CD14-positive monocyte (primary cell): ENCODE results near the gene CDHR5. TPM values are rescaled to one million over a fixed set of nuclear protein-coding genes. Genes with fewer than 3 reads are reported as not detected.
A peak's percentile ranks its signal among the peaks of the same experiment; 100 is the strongest.

Experiments used
- DNase-seq, 3 donors: peaks; one replicate each; pipeline ENCODE4 v3.0.0-alpha.2; 2011 to 2022
- H2AFZ ChIP-seq: 2 replicates; pipeline ENCODE4 v1.6.0; 2012; ENCODE audit warnings: mild to moderate bottlenecking, low read depth, low read length, inconsistent platforms; ENCODE audit not compliant: insufficient read depth, poor library complexity, severe bottlenecking
- H3K27ac ChIP-seq, 2 donors: 1 replicate in 1 of 2; 2 replicates in 1 of 2; pipeline ENCODE4 v1.5.1; 2012 to 2013; ENCODE audit warnings: low read length in 2 of 2, control low read depth in 1 of 2, inconsistent platforms in 1 of 2, low read depth in 1 of 2, mild to moderate bottlenecking in 1 of 2
- H3K27me3 ChIP-seq, 2 donors: one replicate each; pipeline versions ENCODE4 v1.6.0 to v1.6.1; 2011 to 2013; ENCODE audit warnings: low read length in 2 of 2; ENCODE audit not compliant: control insufficient read depth in 2 of 2, insufficient read depth in 2 of 2
- H3K36me3 ChIP-seq, 2 donors: replicated peaks in 1 of 2; 1 replicate in 1 of 2; 2 replicates in 1 of 2; pipeline versions ENCODE4 v1.5.1 to v1.6.1; 2012 to 2013; ENCODE audit warnings: low read length in 2 of 2, control low read depth in 1 of 2, inconsistent platforms in 1 of 2, mild to moderate bottlenecking in 1 of 2; ENCODE audit not compliant: insufficient read depth in 2 of 2, control insufficient read depth in 1 of 2
- H3K4me1 ChIP-seq, 2 donors: 1 replicate in 1 of 2; 2 replicates in 1 of 2; pipeline versions ENCODE4 v1.5.1 to v1.6.1; 2012 to 2013; ENCODE audit warnings: low read length in 2 of 2, control low read depth in 1 of 2, inconsistent platforms in 1 of 2, mild to moderate bottlenecking in 1 of 2, moderate library complexity in 1 of 2; ENCODE audit not compliant: insufficient read depth in 2 of 2, control insufficient read depth in 1 of 2
- H3K4me2 ChIP-seq: replicated peaks from 2 replicates; pipeline ENCODE3; 2012; ENCODE audit warnings: low read length, moderate library complexity, mild to moderate bottlenecking; ENCODE audit not compliant: poor library complexity, severe bottlenecking; ENCODE audit errors: extremely low read depth
- H3K4me3 ChIP-seq, 3 experiments: fragments of 200-600 bp in 1 of 3; sonication (generic) in 1 of 3; replicated peaks in 1 of 3; 1 replicate in 2 of 3; 2 replicates in 1 of 3; pipeline ENCODE4 v1.5.1; 2011 to 2013; ENCODE audit warnings: low read length in 3 of 3, mild to moderate bottlenecking in 3 of 3, control low read depth in 2 of 3, low read depth in 2 of 3, inconsistent platforms in 1 of 3, moderate library complexity in 1 of 3
- H3K79me2 ChIP-seq: 2 replicates; pipeline ENCODE4 v1.6.0; 2012; ENCODE audit warnings: mild to moderate bottlenecking, control low read depth, inconsistent platforms, low read length, moderate library complexity; ENCODE audit not compliant: insufficient read depth
- H3K9ac ChIP-seq: 2 replicates; pipeline ENCODE4 v1.6.0; 2017; ENCODE audit warnings: low read length, mild to moderate bottlenecking; ENCODE audit not compliant: insufficient read depth, poor library complexity, severe bottlenecking
- H3K9me3 ChIP-seq, 2 donors: replicated peaks in 1 of 2; 1 replicate in 1 of 2; 2 replicates in 1 of 2; pipeline versions ENCODE4 v1.5.1 to v1.6.1; 2012 to 2013; ENCODE audit warnings: low read length in 2 of 2, control low read depth in 1 of 2; ENCODE audit not compliant: control insufficient read depth in 1 of 2, insufficient read depth in 1 of 2
- H4K20me1 ChIP-seq: 2 replicates; pipeline ENCODE4 v1.6.0; 2012; ENCODE audit warnings: mild to moderate bottlenecking, low read length, control low read depth, moderate library complexity; ENCODE audit not compliant: insufficient read depth
- H3K27ac Mint-ChIP-seq, 7 donors: one replicate each; pipeline ENCODE4 v1.8.0; 2020; ENCODE audit warnings: mild to moderate bottlenecking in 7 of 7, mixed read lengths in 7 of 7, moderate library complexity in 6 of 7, inconsistent platforms in 2 of 7
- H3K27me3 Mint-ChIP-seq, 3 donors: one replicate each; pipeline ENCODE4 v1.8.0; 2021 to 2022; ENCODE audit warnings: low read depth in 3 of 3, mild to moderate bottlenecking in 3 of 3, mixed read lengths in 3 of 3, moderate library complexity in 3 of 3, inconsistent platforms in 1 of 3
- H3K36me3 Mint-ChIP-seq, 2 donors: one replicate each; pipeline ENCODE4 v1.8.0; 2020; ENCODE audit warnings: mixed read lengths in 2 of 2, inconsistent platforms in 1 of 2, mild to moderate bottlenecking in 1 of 2
- H3K4me1 Mint-ChIP-seq: one replicate; pipeline ENCODE4 v1.8.0; 2020; ENCODE audit warnings: mild to moderate bottlenecking, mixed read lengths
- H3K4me3 Mint-ChIP-seq, 2 donors: one replicate each; pipeline ENCODE4 v1.8.0; 2020; ENCODE audit warnings: mild to moderate bottlenecking in 2 of 2, mixed read lengths in 2 of 2, moderate library complexity in 1 of 2
- H3K9me3 Mint-ChIP-seq, 7 donors: one replicate each; pipeline ENCODE4 v1.8.0; 2020 to 2022; ENCODE audit warnings: mixed read lengths in 7 of 7, mild to moderate bottlenecking in 6 of 7, moderate library complexity in 6 of 7, inconsistent platforms in 2 of 7
- WGBS: methylation state at CpG from one replicate; pipeline ENCODE4 v1.1.5; 2013; ENCODE audit warnings: missing lambda C conversion rate; ENCODE audit not compliant: insufficient coverage; 5-methylcytosine and 5-hydroxymethylcytosine counted together
- intact Hi-C, 2 donors: fragments of 100-400 bp; cut with micrococcal nuclease; formaldehyde crosslinking; loops; one replicate each; pipeline versions ENCODE4 v1.15.0 to v1.15.1; 2023
- polyA plus RNA-seq, 3 donors: library from polyadenylated mRNA; depleted of rRNA in 1 of 3; unstranded in 2 of 3; stranded (reverse) in 1 of 3; fragments of 300-500 nt in 2 of 3; fragments of >200 nt in 1 of 3; fragmentation: Illumina TruSeq in 2 of 3; gene quantifications; 1 replicate in 2 of 3; 2 replicates in 1 of 3; pipeline ENCODE4 v1.2.3, GENCODE V29; 2012 to 2021
- TF ChIP-seq, protein P1 (sequence below): fragments of 200-600 bp; IDR thresholded peaks from one replicate; pipeline ENCODE4 v1.8.0; 2022; ENCODE audit warnings: antibody characterized with exemption, mild to moderate bottlenecking

CDHR5 gene
- polyA plus RNA-seq, 3 donors: 0.18 to 0.43 (median 0.18) TPM

DNA sequence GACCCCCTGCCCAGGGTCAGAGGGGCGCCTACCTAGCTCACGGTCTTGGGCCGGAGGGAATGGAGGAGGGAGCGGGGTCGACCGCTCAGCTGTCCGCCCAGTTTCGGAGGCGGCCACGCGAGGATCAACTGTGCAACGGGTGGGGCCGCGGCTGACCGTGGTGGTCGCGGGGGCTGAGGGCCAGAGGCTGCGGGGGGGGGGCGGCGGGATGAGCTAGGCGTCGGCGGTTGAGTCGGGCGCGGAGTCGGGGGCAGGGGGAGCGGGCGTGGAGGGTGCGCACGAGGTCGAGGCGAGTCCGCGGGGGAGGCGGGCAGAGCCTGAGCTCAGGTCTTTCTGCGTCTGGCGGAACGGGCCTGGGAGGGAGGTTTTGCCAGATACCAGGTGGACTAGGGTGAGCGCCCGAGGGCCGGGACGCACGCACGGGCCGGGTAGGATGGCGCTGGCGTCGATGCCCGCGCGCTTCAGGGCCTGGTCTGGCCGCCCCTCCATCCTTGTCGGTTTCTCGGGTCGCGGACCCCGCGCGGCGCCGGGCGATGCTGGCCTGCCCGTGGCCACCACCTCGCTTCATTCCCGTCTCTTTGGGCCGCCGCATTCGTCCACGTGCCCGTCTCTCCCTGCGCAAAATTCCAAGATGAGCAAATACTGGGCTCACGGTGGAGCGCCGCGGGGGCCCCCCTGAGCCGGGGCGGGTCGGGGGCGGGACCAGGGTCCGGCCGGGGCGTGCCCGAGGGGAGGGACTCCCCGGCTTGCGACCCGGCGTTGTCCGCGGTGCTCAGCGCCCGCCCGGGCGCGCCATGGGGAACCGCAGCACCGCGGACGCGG is 12.0 kb upstream of the CDHR5 start, which contains the start of gene DRD4:
TSS of gene DRD4 (plus strand) at position 759 of the 822 bp plus-strand sequence. CDS start at position 795, 36 bp downstream.
- Histone ChIP-seq H3K36me3 (peaks cover 2 to 6% of the 10 kb centered on the region in 2 donors), H3K27ac (no peak within 1 kb of the TSS), H2AFZ (no peak within 1 kb of the TSS), H3K79me2 (no peaks in the 10 kb centered on the region), H3K27me3 (peaks cover 20 to 50% of the 10 kb centered on the region in 2 donors), H3K9me3 (peaks cover 2 to 8% of the 10 kb centered on the region in 2 donors), H4K20me1 (peaks cover 27% of the 10 kb centered on the region), H3K9ac (no peak within 1 kb of the TSS), H3K4me2 (no peak within 1 kb of the TSS), H3K4me1 (peaks cover 16 to 28% of the 10 kb centered on the region in 2 donors), H3K4me3 (no peak within 1 kb of the TSS)
- Mint-ChIP-seq H3K4me1 (peaks cover 11% of the 10 kb centered on the region), H3K27ac (peak within 1 kb of the TSS in 2 of 7 donors; percentile 13 to 58), H3K36me3 (peaks cover 15 to 16% of the 10 kb centered on the region in 2 donors), H3K4me3 (peak within 1 kb of the TSS in 1 of 2 donors; percentile 80), H3K27me3 (peaks cover 47 to 62% (median 51%) of the 10 kb centered on the region in 3 donors), H3K9me3 (peaks cover 0 to 20% (median 8%) of the 10 kb centered on the region in 7 donors)
- TF ChIP-seq, protein P1, sequence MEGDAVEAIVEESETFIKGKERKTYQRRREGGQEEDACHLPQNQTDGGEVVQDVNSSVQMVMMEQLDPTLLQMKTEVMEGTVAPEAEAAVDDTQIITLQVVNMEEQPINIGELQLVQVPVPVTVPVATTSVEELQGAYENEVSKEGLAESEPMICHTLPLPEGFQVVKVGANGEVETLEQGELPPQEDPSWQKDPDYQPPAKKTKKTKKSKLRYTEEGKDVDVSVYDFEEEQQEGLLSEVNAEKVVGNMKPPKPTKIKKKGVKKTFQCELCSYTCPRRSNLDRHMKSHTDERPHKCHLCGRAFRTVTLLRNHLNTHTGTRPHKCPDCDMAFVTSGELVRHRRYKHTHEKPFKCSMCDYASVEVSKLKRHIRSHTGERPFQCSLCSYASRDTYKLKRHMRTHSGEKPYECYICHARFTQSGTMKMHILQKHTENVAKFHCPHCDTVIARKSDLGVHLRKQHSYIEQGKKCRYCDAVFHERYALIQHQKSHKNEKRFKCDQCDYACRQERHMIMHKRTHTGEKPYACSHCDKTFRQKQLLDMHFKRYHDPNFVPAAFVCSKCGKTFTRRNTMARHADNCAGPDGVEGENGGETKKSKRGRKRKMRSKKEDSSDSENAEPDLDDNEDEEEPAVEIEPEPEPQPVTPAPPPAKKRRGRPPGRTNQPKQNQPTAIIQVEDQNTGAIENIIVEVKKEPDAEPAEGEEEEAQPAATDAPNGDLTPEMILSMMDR: no peak
- intact Hi-C loops: no loop called here
- DNase-seq: peak in 1 of 3 donors; percentile 39
- 15% methylated on average over 99 of the region's 100 CpGs for WGBS

- Histone ChIP-seq H3K79me2 (no peaks in the 10 kb centered on the region), H3K27ac (no peak overlapping the region), H3K4me3 (no peak overlapping the region), H3K27me3 (peaks cover 20 to 48% of the 10 kb centered on the region in 2 donors), H3K36me3 (no peaks in the 10 kb centered on the region), H3K4me2 (no peak overlapping the region), H3K4me1 (peaks cover 13 to 24% of the 10 kb centered on the region in 2 donors), H4K20me1 (peaks cover 25% of the 10 kb centered on the region), H3K9ac (no peak overlapping the region), H2AFZ (no peak overlapping the region), H3K9me3 (peaks cover 2 to 8% of the 10 kb centered on the region in 2 donors)
- 88% methylated on average over 20 of the region's 22 CpGs for WGBS
- peaks cover 0 to 20% (median 8%) of the 10 kb centered on the region in 7 donors for H3K9me3 Mint-ChIP-seq
- intact Hi-C loops: no loop called here
- no peak for DNase-seq
- H3K27me3 Mint-ChIP-seq: peaks cover 47 to 57% (median 51%) of the 10 kb centered on the region in 3 donors
- H3K4me3 Mint-ChIP-seq: peak overlapping the region in 1 of 2 donors; percentile 76
- H3K27ac Mint-ChIP-seq: peak overlapping the region in 1 of 7 donors; percentile 13
- H3K4me1 Mint-ChIP-seq: peaks cover 11% of the 10 kb centered on the region
- TF ChIP-seq, protein P1: no peak
- H3K36me3 Mint-ChIP-seq: peaks cover 12 to 16% of the 10 kb centered on the region in 2 donors
Observed at GRCh38 chr11:635945-636510, 11.3 kb upstream of the CDHR5 start.
